ENCODE results near the gene UCMA. TPM values are rescaled to one million over a fixed set of nuclear protein-coding genes. Genes with fewer than 3 reads are reported as not detected.

UCMA gene
- total RNA-seq, 4 donors from 2014 or later, result not detected

DNA sequence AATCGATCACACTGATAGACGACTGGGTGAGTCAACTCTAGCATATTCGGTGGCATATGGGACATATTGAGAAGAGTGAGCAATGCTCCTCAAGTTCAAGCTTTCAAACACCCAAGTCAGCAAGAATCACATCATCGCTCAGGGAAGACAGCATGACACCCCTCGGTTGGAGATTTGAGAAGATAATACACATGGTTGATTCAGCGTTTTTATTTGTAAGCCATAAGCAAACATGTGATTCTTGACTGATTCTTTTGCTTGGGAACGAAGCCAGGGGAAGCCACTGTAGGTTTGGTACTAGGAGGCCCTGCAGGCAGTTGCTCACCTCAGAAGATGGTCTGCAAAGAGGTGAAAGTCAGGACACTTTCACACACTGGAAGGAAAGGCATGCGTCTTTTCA, 12.6 kb downstream of the UCMA start:
- 76 to 80% methylated on average over 8 of the region's 8 CpGs for WGBS, 2 donors
- Histone ChIP-seq H3K27ac (no peak overlapping the region), H3K4me1 (no peaks in the 10 kb centered on the region), H3K27me3 (no peaks in the 10 kb centered on the region), H3K4me3 (replicated peaks in 1 of 3) (no peak overlapping the region), H3K36me3 (no peaks in the 10 kb centered on the region), H3K9me3 (no peaks in the 10 kb centered on the region)
- DNase-seq, result no peak
- TF ChIP-seq POLR2A (IDR thresholded peaks at IDR 0.05), result no peak
- TF ChIP-seq, protein P1, sequence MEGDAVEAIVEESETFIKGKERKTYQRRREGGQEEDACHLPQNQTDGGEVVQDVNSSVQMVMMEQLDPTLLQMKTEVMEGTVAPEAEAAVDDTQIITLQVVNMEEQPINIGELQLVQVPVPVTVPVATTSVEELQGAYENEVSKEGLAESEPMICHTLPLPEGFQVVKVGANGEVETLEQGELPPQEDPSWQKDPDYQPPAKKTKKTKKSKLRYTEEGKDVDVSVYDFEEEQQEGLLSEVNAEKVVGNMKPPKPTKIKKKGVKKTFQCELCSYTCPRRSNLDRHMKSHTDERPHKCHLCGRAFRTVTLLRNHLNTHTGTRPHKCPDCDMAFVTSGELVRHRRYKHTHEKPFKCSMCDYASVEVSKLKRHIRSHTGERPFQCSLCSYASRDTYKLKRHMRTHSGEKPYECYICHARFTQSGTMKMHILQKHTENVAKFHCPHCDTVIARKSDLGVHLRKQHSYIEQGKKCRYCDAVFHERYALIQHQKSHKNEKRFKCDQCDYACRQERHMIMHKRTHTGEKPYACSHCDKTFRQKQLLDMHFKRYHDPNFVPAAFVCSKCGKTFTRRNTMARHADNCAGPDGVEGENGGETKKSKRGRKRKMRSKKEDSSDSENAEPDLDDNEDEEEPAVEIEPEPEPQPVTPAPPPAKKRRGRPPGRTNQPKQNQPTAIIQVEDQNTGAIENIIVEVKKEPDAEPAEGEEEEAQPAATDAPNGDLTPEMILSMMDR (IDR thresholded peaks at IDR 0.05), result no peak
- intact Hi-C loops (cut with DNase I), result no loop called here

DNA sequence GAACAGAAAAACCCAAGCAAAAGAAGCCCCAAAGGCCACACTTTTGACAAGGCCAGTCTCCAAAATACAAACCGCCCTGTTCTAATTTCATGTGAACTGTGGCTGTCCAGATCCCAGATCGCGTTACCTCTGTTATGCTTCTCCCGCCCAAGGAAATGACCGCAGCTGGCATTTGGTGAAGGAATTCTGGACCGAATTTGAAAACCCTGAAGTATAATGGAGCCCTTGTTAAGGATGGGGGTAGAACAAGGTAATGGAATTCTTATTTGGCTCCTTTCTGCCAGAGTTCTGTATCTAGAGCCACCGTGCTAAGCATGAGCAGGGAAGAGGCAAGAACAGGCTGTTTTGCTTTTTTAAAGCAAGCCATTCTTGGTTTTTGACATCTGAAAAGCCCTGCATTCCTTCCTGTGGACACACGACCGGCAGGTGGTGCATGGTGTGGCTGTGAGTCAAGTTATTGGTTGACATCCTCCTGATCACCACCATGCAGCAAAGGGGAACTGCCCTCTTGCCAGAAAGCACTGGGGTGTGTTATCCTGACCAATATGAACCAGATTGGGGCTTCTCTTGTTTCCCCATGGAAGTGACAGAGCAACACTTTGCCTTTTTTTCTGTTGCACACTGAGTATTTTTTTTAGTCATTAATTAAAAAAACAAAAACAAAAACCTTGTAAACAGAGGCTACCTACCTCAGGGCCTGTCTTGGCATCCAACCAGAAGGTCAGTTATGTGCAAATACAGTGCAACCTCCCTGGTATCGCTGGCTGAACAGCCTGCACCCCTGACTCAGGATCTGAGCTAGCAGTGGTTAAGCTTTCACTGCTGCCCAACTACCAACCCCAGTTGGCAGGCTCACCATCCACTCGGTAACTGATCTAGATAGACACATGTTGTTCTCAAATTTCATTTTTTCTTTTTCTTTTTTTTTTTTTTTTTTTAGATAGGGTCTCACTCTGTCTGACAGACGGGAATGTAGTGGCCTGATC, 14.2 kb downstream of the UCMA start:
- peak; percentile 60 to 76 for DNase-seq
- Histone ChIP-seq H3K27ac (no peak overlapping the region), H3K4me3 (replicated peaks in 1 of 3) (no peak overlapping the region), H3K4me1 (no peaks in the 10 kb centered on the region), H3K9me3 (no peaks in the 10 kb centered on the region), H3K36me3 (no peaks in the 10 kb centered on the region), H3K27me3 (no peaks in the 10 kb centered on the region)
- intact Hi-C loops (cut with DNase I), result no loop called here
- no peak for TF ChIP-seq POLR2A (IDR thresholded peaks at IDR 0.05)
- TF ChIP-seq, protein P1 (IDR thresholded peaks at IDR 0.05), result peak in 3 of 6 experiments; percentile 16 to 43 (median 41)
- WGBS, 2 donors, result 55 to 66% methylated on average over 12 of the region's 12 CpGs

DNA sequence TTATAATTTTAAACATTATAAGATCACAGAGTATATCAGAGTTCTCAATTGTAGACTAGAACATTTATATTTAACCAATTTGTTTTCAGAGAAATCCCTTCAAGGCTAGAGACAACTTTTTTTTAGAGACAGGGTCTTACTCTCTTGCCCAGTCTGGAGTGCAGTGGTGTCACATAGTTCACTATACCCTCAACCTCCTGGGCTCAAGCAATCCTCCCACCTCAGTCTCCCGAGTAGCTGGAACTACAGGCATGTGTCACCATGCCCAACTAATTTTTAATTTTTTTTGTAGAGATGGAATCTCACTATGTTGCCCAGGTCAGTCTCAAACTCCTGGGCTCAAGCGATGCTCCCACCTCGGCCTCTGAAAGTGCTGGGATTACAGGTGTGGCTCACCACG, 15.3 kb downstream of the UCMA start:
- Histone ChIP-seq H3K27me3 (no peaks in the 10 kb centered on the region), H3K9me3 (no peaks in the 10 kb centered on the region), H3K4me3 (replicated peaks in 1 of 3) (no peak overlapping the region), H3K36me3 (no peaks in the 10 kb centered on the region), H3K4me1 (no peaks in the 10 kb centered on the region), H3K27ac (no peak overlapping the region)
- no peak for DNase-seq
- TF ChIP-seq POLR2A (IDR thresholded peaks at IDR 0.05), result no peak
- TF ChIP-seq, protein P1 (IDR thresholded peaks at IDR 0.05), result no peak
- WGBS, 2 donors, result 97 to 98% methylated on average over 4 of the region's 4 CpGs
- intact Hi-C loops (cut with DNase I), result no loop called here

DNA sequence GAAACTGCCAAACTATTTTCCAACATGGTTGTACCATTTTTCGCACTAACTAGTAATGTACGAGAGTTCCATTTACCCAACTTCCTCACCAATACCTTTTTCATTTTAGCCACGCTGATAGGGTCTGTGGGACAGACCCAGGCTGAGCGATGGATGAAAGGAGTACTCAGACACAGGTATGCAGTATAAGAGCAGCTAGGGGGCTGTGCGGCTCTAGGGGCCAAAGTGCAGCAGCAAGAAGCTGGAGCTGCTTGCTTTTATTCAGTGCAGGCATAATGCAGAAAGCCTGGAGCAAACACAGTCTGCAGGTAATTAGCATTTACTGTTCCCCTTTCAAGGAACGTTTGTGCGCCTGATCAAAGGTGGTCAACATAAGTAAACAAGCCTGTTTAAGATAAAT, 21.0 kb downstream of the UCMA start:
- no peak for DNase-seq
- Histone ChIP-seq H3K4me3 (replicated peaks in 1 of 3) (no peak overlapping the region), H3K27me3 (no peaks in the 10 kb centered on the region), H3K4me1 (no peaks in the 10 kb centered on the region), H3K9me3 (no peaks in the 10 kb centered on the region), H3K36me3 (no peaks in the 10 kb centered on the region), H3K27ac (no peak overlapping the region)
- 95 to 97% methylated on average over 7 of the region's 7 CpGs for WGBS, 2 donors
- intact Hi-C loops (cut with DNase I), result no loop called here
- TF ChIP-seq POLR2A (IDR thresholded peaks at IDR 0.05), result no peak
- TF ChIP-seq, protein P1 (IDR thresholded peaks at IDR 0.05), result no peak
